K562 (cell line): ENCODE data around the gene SYTL5. TPM values are rescaled to one million over a fixed set of nuclear protein-coding genes. Genes with fewer than 3 reads are reported as not detected.

Source experiments
- ASH1L ChIP-seq: fragments of 450-650 bp; IDR thresholded peaks from 2 replicates; pipeline ENCODE4 v1.6.1; 2018; ENCODE audit warnings: borderline replicate concordance, mild to moderate bottlenecking, low read depth; ENCODE audit not compliant: partially characterized antibody
- REST ChIP-seq, 2 experiments: fragments of 450-650 bp; formaldehyde crosslinking in 1 of 2; IDR thresholded peaks; 2 replicates each; pipeline versions ENCODE4 v1.4.0 to v1.6.1; 2014 to 2020; ENCODE audit warnings: mild to moderate bottlenecking in 2 of 2, borderline replicate concordance in 1 of 2, low read depth in 1 of 2
- polyA plus RNA-seq, 8 experiments: library from polyadenylated mRNA; depleted of rRNA in 4 of 8; stranded (reverse) in 5 of 8; unstranded in 3 of 8; fragments of >200 nt; fragmentation: Nextera tagmentation in 2 of 8; fragmentation: Illumina TruSeq in 1 of 8; extraction: Ambion mirVana in 2 of 8; extraction: Trizol in 1 of 8; gene quantifications; 2 replicates each; pipeline versions ENCODE4 v1.2.1 to v1.2.3, GENCODE V29; 2011 to 2014; ENCODE audit warnings: inconsistent platforms in 1 of 8, missing spikeins in 1 of 8
- total RNA-seq, 7 experiments: library from RNA; depleted of rRNA in 6 of 7; stranded (reverse); fragments of >200 nt in 6 of 7; fragmentation: Illumina TruSeq in 2 of 7; extraction: Trizol in 2 of 7; gene quantifications; 2 replicates each; pipeline versions ENCODE4 v1.2.1 to v1.2.3, GENCODE V29; 2011 to 2021; ENCODE audit warnings: low replicate concordance in 1 of 7

SYTL5 gene
- total and polyA plus RNA-seq, 9 of the 15 experiments (the other 6 are each of a cell fraction or from before 2014, with no cell fraction given), result 0.01 to 0.25 (median 0.09) TPM

DNA sequence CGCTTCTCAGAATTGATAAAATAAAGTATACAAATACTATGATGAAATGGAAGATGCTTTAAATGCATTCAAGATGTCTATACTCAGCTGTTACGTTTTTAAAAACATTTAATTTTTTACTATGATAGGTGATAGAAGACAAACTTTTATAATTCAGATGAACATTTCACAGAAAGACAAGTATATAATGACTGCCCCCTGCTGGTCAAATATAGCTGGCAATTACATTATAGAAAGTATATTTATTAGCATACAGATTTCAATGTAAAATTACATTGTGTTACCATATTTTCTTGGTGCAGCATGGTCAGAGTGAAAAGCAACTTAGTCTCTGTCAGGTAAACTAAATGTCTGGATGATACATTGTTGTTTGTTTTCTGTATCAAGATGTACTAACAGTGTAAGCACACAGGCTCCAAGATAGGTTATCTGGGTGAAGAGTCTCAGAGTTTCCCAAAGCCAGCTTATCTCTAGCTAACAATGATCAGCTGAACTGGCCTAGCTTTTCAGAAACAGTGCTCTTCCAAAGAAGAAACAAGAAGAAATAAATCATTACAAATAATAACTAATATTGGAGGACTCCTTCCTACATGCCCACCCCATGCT is 160.2 kb downstream of the SYTL5 start (continued):
- peak; percentile 48; the same call in 1 of the 2 replicates for TF ChIP-seq REST (IDR thresholded peaks at IDR 0.05; ENCODE audit: borderline replicate concordance)
- TF ChIP-seq REST (CRISPR knock-in tag; IDR thresholded peaks at IDR 0.05; ENCODE audit: low read depth), result no peak
- no peak for TF ChIP-seq ASH1L
